ENCODE measurements around the gene EMC1. TPM values are rescaled to one million over a fixed set of nuclear protein-coding genes. Genes with fewer than 3 reads are reported as not detected.

The EMC1 gene
- total RNA-seq, 2 experiments from 2014 or later: 41.3 to 50.1 TPM

DNA sequence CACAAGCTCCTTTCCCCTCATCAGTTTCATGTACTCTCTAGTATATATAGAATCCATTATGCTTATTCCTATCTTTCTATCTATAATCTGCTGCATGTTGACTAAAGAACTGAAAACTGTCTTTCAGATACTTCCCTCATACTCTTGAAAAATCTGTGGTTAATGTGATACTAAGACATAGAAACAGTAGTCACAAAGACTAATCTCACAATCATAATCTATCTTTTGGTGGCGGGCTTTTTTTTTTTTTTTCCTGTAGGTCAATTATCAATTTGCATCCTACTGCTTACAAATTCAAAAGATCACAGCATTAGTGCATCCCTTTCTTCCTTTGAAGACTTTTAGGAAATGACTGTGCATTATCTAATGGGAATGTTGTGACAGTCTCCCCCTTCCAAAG, 45.9 kb downstream of the EMC1 start:
- Histone ChIP-seq H3K79me2 (ENCODE audit: insufficient read depth, low read depth, low read length) (peaks cover 96% of the 10 kb centered on the region), H3K4me1 (ENCODE audit: insufficient read depth, low read length, poor library complexity, severe bottlenecking) (peaks cover 34% of the 10 kb centered on the region), H3K27ac (ENCODE audit: low read depth, low read length, poor library complexity, severe bottlenecking) (no peak overlapping the region), H3K4me2 (ENCODE audit: low read length) (peak overlapping the region; percentile 14; the same call in 1 of the 2 replicates), H4K20me1 (ENCODE audit: insufficient read depth, low read length) (peaks cover 34% of the 10 kb centered on the region), H3K9me3 (ENCODE audit: low read length) (no peaks in the 10 kb centered on the region), H3K36me3 (ENCODE audit: insufficient read depth, low read length) (peaks cover 53% of the 10 kb centered on the region; the same call in 1 of the 2 replicates), H3K9me2 (ENCODE audit: insufficient read depth, low read length) (no peaks in the 10 kb centered on the region), H3K4me3 (ENCODE audit: low read depth, low read length, poor library complexity, severe bottlenecking) (no peak overlapping the region), H2AFZ (ENCODE audit: low read length) (no peak overlapping the region)
- DNase-seq (ENCODE audit: low spot score): no peak
- TF ChIP-seq EZH2phosphoT487 (IDR thresholded peaks at IDR 0.05; ENCODE audit: borderline replicate concordance, low read depth, low read length): no peak
- TF ChIP-seq, protein P1, sequence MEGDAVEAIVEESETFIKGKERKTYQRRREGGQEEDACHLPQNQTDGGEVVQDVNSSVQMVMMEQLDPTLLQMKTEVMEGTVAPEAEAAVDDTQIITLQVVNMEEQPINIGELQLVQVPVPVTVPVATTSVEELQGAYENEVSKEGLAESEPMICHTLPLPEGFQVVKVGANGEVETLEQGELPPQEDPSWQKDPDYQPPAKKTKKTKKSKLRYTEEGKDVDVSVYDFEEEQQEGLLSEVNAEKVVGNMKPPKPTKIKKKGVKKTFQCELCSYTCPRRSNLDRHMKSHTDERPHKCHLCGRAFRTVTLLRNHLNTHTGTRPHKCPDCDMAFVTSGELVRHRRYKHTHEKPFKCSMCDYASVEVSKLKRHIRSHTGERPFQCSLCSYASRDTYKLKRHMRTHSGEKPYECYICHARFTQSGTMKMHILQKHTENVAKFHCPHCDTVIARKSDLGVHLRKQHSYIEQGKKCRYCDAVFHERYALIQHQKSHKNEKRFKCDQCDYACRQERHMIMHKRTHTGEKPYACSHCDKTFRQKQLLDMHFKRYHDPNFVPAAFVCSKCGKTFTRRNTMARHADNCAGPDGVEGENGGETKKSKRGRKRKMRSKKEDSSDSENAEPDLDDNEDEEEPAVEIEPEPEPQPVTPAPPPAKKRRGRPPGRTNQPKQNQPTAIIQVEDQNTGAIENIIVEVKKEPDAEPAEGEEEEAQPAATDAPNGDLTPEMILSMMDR (conservative IDR thresholded peaks at IDR 0.05; ENCODE audit: low read length): no peak
- BruUV-seq (replicated peaks): no TSS peak
- CTCF ChIA-PET (ENCODE audit: unreplicated experiment): no interaction called here
- POLR2A ChIA-PET: interaction anchor here (0.5 to 1.4 kb wide), 3 partner anchors 9 to 125 kb away, joined by 3 to 4 read pairs (median 3); no protein-coding TSS in a partner anchor
- intact Hi-C loops (cut with micrococcal nuclease; ENCODE audit: unreplicated experiment): no loop called here

DNA sequence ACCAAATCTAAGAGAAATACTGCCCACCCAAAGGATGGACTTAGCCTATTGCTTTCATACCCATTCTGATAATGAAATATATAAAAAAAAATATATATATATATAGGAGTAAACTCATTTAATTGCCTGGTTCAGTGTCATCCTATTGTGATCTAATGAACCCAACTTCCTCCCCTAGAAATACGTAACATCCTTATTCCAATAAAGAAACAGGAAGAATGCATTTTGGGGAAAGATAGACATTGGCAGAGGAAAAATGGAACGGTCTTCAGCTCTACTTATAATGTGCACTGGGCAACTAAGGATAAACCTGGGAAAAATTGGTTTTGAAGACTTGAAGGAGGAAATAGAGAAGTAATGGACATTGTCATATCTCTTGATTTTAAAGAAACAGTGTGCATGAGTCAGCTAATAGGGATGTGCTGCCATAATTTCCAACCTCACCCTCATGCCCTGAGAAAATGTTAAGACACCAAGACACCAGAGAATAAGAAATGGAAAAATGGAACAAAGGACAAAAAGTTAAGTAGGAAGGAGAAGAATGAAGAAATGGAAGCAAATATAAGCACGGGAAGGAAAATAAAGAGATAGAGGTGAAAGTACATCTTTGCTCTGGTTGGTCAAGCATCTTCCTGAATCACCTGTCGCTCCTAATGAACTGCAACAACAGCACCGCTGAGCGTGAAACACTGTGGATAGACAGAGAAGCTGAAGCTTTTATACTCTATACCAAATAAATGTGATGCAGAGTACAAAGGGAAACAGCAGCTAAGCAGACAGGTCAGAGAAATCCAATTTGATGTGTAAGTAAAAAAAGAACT, 46.7 kb downstream of the EMC1 start:
- intact Hi-C loops (cut with micrococcal nuclease; ENCODE audit: unreplicated experiment): no loop called here
- TF ChIP-seq, protein P1 (conservative IDR thresholded peaks at IDR 0.05; ENCODE audit: low read length): no peak
- TF ChIP-seq EZH2phosphoT487 (IDR thresholded peaks at IDR 0.05; ENCODE audit: borderline replicate concordance, low read depth, low read length): no peak
- no TSS peak for BruUV-seq (replicated peaks)
- H3K9me3 ChIP-seq (ENCODE audit: low read length): no peaks in the 10 kb centered on the region
- no peak for DNase-seq (ENCODE audit: low spot score)
- H2AFZ ChIP-seq (ENCODE audit: low read length): no peak overlapping the region
- POLR2A ChIA-PET: interaction anchor here (0.5 kb wide), 1 partner anchor 55 kb away, joined by 3 read pairs; no protein-coding TSS in a partner anchor
- no peak overlapping the region for H3K4me3 ChIP-seq (ENCODE audit: low read depth, low read length, poor library complexity, severe bottlenecking)
- no peak overlapping the region for H3K4me2 ChIP-seq (ENCODE audit: low read length)
- H4K20me1 ChIP-seq (ENCODE audit: insufficient read depth, low read length): peaks cover 39% of the 10 kb centered on the region
- H3K27ac ChIP-seq (ENCODE audit: low read depth, low read length, poor library complexity, severe bottlenecking): no peak overlapping the region
- peaks cover 34% of the 10 kb centered on the region for H3K4me1 ChIP-seq (ENCODE audit: insufficient read depth, low read length, poor library complexity, severe bottlenecking)
- peaks cover 60% of the 10 kb centered on the region; the same call in 1 of the 2 replicates for H3K36me3 ChIP-seq (ENCODE audit: insufficient read depth, low read length)
- H3K79me2 ChIP-seq (ENCODE audit: insufficient read depth, low read depth, low read length): peaks cover 100% of the 10 kb centered on the region
- H3K9me2 ChIP-seq (ENCODE audit: insufficient read depth, low read length): no peaks in the 10 kb centered on the region
- CTCF ChIA-PET (ENCODE audit: unreplicated experiment): no interaction called here

DNA sequence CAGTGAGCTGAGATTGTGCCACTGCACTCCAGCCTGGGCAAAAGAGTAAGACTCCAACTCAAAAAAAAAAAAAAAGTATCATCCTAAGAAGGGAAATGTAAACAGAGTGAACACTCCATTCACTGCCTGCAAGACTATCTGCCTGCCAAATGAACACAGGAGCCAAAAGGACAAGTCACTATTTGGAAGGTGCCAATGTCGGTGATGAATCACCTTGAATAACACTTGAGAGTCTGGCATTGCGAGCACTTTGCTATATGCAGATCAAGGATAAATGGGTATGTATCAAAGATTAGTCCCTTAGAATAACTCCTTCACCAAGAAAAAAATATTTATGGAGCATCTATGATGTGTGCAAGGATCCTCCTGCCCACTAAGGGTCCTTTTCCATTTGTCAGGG, 47.9 kb downstream of the EMC1 start:
- peaks cover 31% of the 10 kb centered on the region for H4K20me1 ChIP-seq (ENCODE audit: insufficient read depth, low read length)
- peaks cover 70% of the 10 kb centered on the region for H3K36me3 ChIP-seq (ENCODE audit: insufficient read depth, low read length)
- CTCF ChIA-PET (ENCODE audit: unreplicated experiment): no interaction called here
- intact Hi-C loops (cut with micrococcal nuclease; ENCODE audit: unreplicated experiment): no loop called here
- H3K79me2 ChIP-seq (ENCODE audit: insufficient read depth, low read depth, low read length): peaks cover 93% of the 10 kb centered on the region
- POLR2A ChIA-PET: no interaction called here
- TF ChIP-seq, protein P1 (conservative IDR thresholded peaks at IDR 0.05; ENCODE audit: low read length): no peak
- no peak for TF ChIP-seq EZH2phosphoT487 (IDR thresholded peaks at IDR 0.05; ENCODE audit: borderline replicate concordance, low read depth, low read length)
- no peak for DNase-seq (ENCODE audit: low spot score)
- H3K4me3 ChIP-seq (ENCODE audit: low read depth, low read length, poor library complexity, severe bottlenecking): no peak overlapping the region
- H3K9me3 ChIP-seq (ENCODE audit: low read length): no peaks in the 10 kb centered on the region
- no peaks in the 10 kb centered on the region for H3K9me2 ChIP-seq (ENCODE audit: insufficient read depth, low read length)
- BruUV-seq (replicated peaks): no TSS peak
- peaks cover 30% of the 10 kb centered on the region for H3K4me1 ChIP-seq (ENCODE audit: insufficient read depth, low read length, poor library complexity, severe bottlenecking)
- H3K27ac ChIP-seq (ENCODE audit: low read depth, low read length, poor library complexity, severe bottlenecking): no peak overlapping the region
- H3K4me2 ChIP-seq (ENCODE audit: low read length): no peak overlapping the region
- H2AFZ ChIP-seq (ENCODE audit: low read length): no peak overlapping the region

Measured in OCI-LY7 (cell line).